Measurements from ENCODE around the gene TXNDC2.

- no peak for TF ChIP-seq ZNF8 (CRISPR knock-in tag; IDR thresholded peaks at IDR 0.05)
- no peak for TF ChIP-seq TCF4 (CRISPR knock-in tag; IDR thresholded peaks at IDR 0.05; ENCODE audit: borderline replicate concordance)
- TF ChIP-seq ZFP3 (CRISPR knock-in tag; IDR thresholded peaks at IDR 0.05): no peak
- no peak for TF ChIP-seq PATZ1 (CRISPR knock-in tag; IDR thresholded peaks at IDR 0.05; ENCODE audit: borderline replicate concordance)
- no peak for TF ChIP-seq SNAI2 (CRISPR knock-in tag; IDR thresholded peaks at IDR 0.05)
- no peak for TF ChIP-seq RARB (CRISPR knock-in tag; IDR thresholded peaks at IDR 0.05)
- no peak for TF ChIP-seq BACH2 (CRISPR knock-in tag; IDR thresholded peaks at IDR 0.05; ENCODE audit: borderline replicate concordance)
- no peak for TF ChIP-seq TSHZ2 (CRISPR knock-in tag; IDR thresholded peaks at IDR 0.05)
Observed at GRCh38 chr18:9911226-9911625, 25.5 kb downstream of the TXNDC2 start.

Data from SK-N-SH treated with all-trans-retinoic acid at 6 μM for 48 hours (cell line).